ENCODE results near the gene THSD8.

GRCh38 chr19:12757544-12758274 is 44.2 kb upstream of the THSD8 start:
- TF ChIP-seq POLR2A (IDR thresholded peaks at IDR 0.05) (no peak), CTCF (IDR thresholded peaks at IDR 0.05) (peak; percentile 78 to 98 (median 92))
